PC-3 (cell line): ENCODE results near the gene PARP1. TPM values are rescaled to one million over a fixed set of nuclear protein-coding genes. Genes with fewer than 3 reads are reported as not detected.

Source experiments
- ATAC-seq: fragments of 200-7000 bp; cut with Tn5 transposase; 2 replicates; pipeline ENCODE4 v1.9.1; 2020; ENCODE audit warnings: mild to moderate bottlenecking, moderate library complexity
- BruUV-seq: library from RNA; stranded (reverse); fragments of 400-500 nt; replicated peaks from 2 replicates; lab custom pipeline; 2021; lab: Mats Ljungman, UMichigan
- CTCF ChIA-PET: fragments of 300-600 bp; sonication (Branson Sonifier 250); formaldehyde crosslinking; loops from one replicate; lab custom pipeline; 2022; ENCODE audit warnings: antibody characterized with exemption; lab: Charles Lee
- POLR2A ChIA-PET: fragments of 300-600 bp; sonication (Branson Sonifier 250); formaldehyde crosslinking; loops from one replicate; lab custom pipeline; 2022; ENCODE audit warnings: antibody characterized with exemption; ENCODE audit not compliant: unreplicated experiment; lab: Charles Lee
- DNase-seq: peaks from one replicate; pipeline ENCODE4 v3.0.0-alpha.2; 2015
- H2AFZ ChIP-seq: fragments of 300-600 bp; sonication (generic); 2 replicates; pipeline ENCODE4 v1.6.0; 2016; ENCODE audit warnings: antibody characterized with exemption, low read length
- H3F3A ChIP-seq: fragments of 300-600 bp; sonication (generic); one replicate; pipeline ENCODE4 v1.6.0; 2017; ENCODE audit warnings: antibody characterized with exemption, low read length, control low read depth, mild to moderate bottlenecking; ENCODE audit not compliant: unreplicated experiment
- H3K27ac ChIP-seq: fragments of 300-600 bp; sonication (generic); 2 replicates; pipeline ENCODE4 v1.5.1; 2016; ENCODE audit warnings: mild to moderate bottlenecking, low read length
- H3K27me3 ChIP-seq: fragments of 300-600 bp; sonication (generic); 2 replicates; pipeline ENCODE4 v1.6.1; 2016; ENCODE audit warnings: low read length, mixed read lengths
- H3K36me3 ChIP-seq: fragments of 300-600 bp; sonication (generic); 2 replicates; pipeline ENCODE4 v1.6.1; 2016; ENCODE audit warnings: low read depth, mixed run types, low read length, mixed read lengths
- H3K4me1 ChIP-seq: fragments of 300-600 bp; sonication (generic); 2 replicates; pipeline ENCODE4 v1.5.1; 2016; ENCODE audit warnings: low read length; ENCODE audit not compliant: insufficient read depth
- H3K4me2 ChIP-seq: fragments of 300-600 bp; sonication (generic); 2 replicates; pipeline ENCODE4 v1.6.0; 2016; ENCODE audit warnings: low read length
- H3K4me3 ChIP-seq: fragments of 300-600 bp; sonication (generic); 2 replicates; pipeline ENCODE4 v1.5.1; 2016; ENCODE audit warnings: mild to moderate bottlenecking, low read length, mixed read lengths
- H3K79me2 ChIP-seq: fragments of 300-600 bp; sonication (generic); 2 replicates; pipeline ENCODE4 v1.6.1; 2017; ENCODE audit warnings: low read length, mixed read lengths
- H3K9ac ChIP-seq: fragments of 300-600 bp; sonication (generic); 2 replicates; pipeline ENCODE4 v1.6.0; 2016; ENCODE audit warnings: mild to moderate bottlenecking, low read length
- H3K9me2 ChIP-seq: fragments of 300-600 bp; sonication (generic); replicated peaks from 2 replicates; pipeline ENCODE4 v1.6.1; 2016; ENCODE audit warnings: mixed run types, low read length, mixed read lengths
- H3K9me3 ChIP-seq: fragments of 300-600 bp; sonication (generic); 2 replicates; pipeline ENCODE4 v1.6.1; 2016; ENCODE audit warnings: low read length, mixed read lengths
- H4K20me1 ChIP-seq: fragments of 300-600 bp; sonication (generic); 2 replicates; pipeline ENCODE4 v1.6.1; 2016; ENCODE audit warnings: low read length, mixed read lengths
- CTCF ChIP-seq: fragments of 300-600 bp; sonication (generic); conservative IDR thresholded peaks from 2 replicates; pipeline ENCODE4 v1.5.1; 2017; ENCODE audit warnings: antibody characterized with exemption, low read depth, mild to moderate bottlenecking, low read length
- EZH2 ChIP-seq: fragments of 300-600 bp; sonication (generic); IDR thresholded peaks from one replicate; pipeline ENCODE4 v1.6.1; 2017; ENCODE audit warnings: antibody characterized with exemption, mild to moderate bottlenecking, low read length; ENCODE audit not compliant: unreplicated experiment
- EZH2phosphoT487 ChIP-seq: fragments of 300-600 bp; sonication (generic); IDR thresholded peaks from 2 replicates; pipeline ENCODE4 v1.6.1; 2018; ENCODE audit warnings: mild to moderate bottlenecking, antibody characterized with exemption, low read length, borderline replicate concordance
- intact Hi-C: fragments of 100-400 bp; cut with micrococcal nuclease; formaldehyde crosslinking; loops from 2 replicates; pipeline ENCODE4 v1.9.0; 2023
- total RNA-seq: library from RNA; depleted of rRNA; stranded (reverse); fragments of >200 nt; gene quantifications from 2 replicates; pipeline ENCODE4 v1.2.3, GENCODE V29; 2014

Gene PARP1
- total RNA-seq, 1 experiment from 2014 or later, result 538 TPM

- peaks cover 91% of the 10 kb centered on the region for H3K36me3 ChIP-seq
- TF ChIP-seq CTCF (no peak; the same call in 1 of the 2 replicates), EZH2phosphoT487 (no peak), EZH2 (no peak)
- intact Hi-C loops, result no loop called here
- no peaks in the 10 kb centered on the region for H3K9me3 ChIP-seq
- H3F3A ChIP-seq, result no peaks in the 10 kb centered on the region
- no peak overlapping the region for H2AFZ ChIP-seq
- no peak overlapping the region for H3K9ac ChIP-seq
- no peaks in the 10 kb centered on the region for H3K9me2 ChIP-seq
- no peaks in the 10 kb centered on the region for H3K79me2 ChIP-seq
- no TSS peak for BruUV-seq
- POLR2A ChIA-PET, result no interaction called here
- no peaks in the 10 kb centered on the region for H4K20me1 ChIP-seq
- CTCF ChIA-PET, result no interaction called here
- H3K4me3 ChIP-seq, result no peak overlapping the region
- H3K27ac ChIP-seq, result no peak overlapping the region
- 0 out of 2 replicates have a peak, but pooled peaks cover 4% of the 10 kb centered on the region for H3K4me1 ChIP-seq
- ATAC-seq (no peak), DNase-seq (no peak)
- H3K27me3 ChIP-seq, result no peaks in the 10 kb centered on the region
- no peak overlapping the region for H3K4me2 ChIP-seq
These were observed 43.4 kb downstream of the PARP1 start for GRCh38 chr1:226364514-226364899.

- intact Hi-C loops, result no loop called here
- Histone ChIP-seq H3K9me2 (no peaks in the 10 kb centered on the region), H3F3A (no peaks in the 10 kb centered on the region), H2AFZ (no peak overlapping the region), H3K4me2 (no peak overlapping the region), H3K27ac (no peak overlapping the region), H3K36me3 (peaks cover 91% of the 10 kb centered on the region), H3K4me1 (0 out of 2 replicates have a peak, but pooled peaks cover 4% of the 10 kb centered on the region), H3K79me2 (no peaks in the 10 kb centered on the region), H4K20me1 (no peaks in the 10 kb centered on the region), H3K27me3 (no peaks in the 10 kb centered on the region), H3K9me3 (no peaks in the 10 kb centered on the region), H3K4me3 (no peak overlapping the region), H3K9ac (no peak overlapping the region)
- POLR2A ChIA-PET, result no interaction called here
- DNase-seq (no peak), ATAC-seq (no peak)
- CTCF ChIA-PET, result no interaction called here
- no peak for TF ChIP-seq CTCF
- TF ChIP-seq EZH2, result no peak
- TF ChIP-seq EZH2phosphoT487, result no peak
- no TSS peak for BruUV-seq
These were observed 43.9 kb downstream of the PARP1 start for GRCh38 chr1:226363801-226364513.

- Histone ChIP-seq H3K27ac (no peak overlapping the region), H2AFZ (no peak overlapping the region), H3K79me2 (no peaks in the 10 kb centered on the region), H3K36me3 (peaks cover 90% of the 10 kb centered on the region), H3K27me3 (no peaks in the 10 kb centered on the region), H4K20me1 (no peaks in the 10 kb centered on the region), H3K9me2 (no peaks in the 10 kb centered on the region), H3K4me3 (no peak overlapping the region), H3K4me2 (no peak overlapping the region), H3K9ac (no peak overlapping the region), H3F3A (no peaks in the 10 kb centered on the region), H3K9me3 (no peaks in the 10 kb centered on the region), H3K4me1 (0 out of 2 replicates have a peak, but pooled peaks cover 4% of the 10 kb centered on the region)
- ChIA-PET CTCF (no interaction called here), POLR2A (interaction anchor here (0.5 kb wide), 1 partner anchor 30 kb away, joined by 3 read pairs; no protein-coding TSS in a partner anchor)
- TF ChIP-seq EZH2 (no peak), EZH2phosphoT487 (no peak), CTCF (no peak)
- intact Hi-C loops, result no loop called here
- ATAC-seq, result no peak
- no peak for DNase-seq
- BruUV-seq, result no TSS peak
These were observed 44.9 kb downstream of the PARP1 start for GRCh38 chr1:226362891-226363447.
